HS-5 (cell line): ENCODE results near the gene UBE2V1.
"Not testable (repeated sequence)": the region's sequence is repeated elsewhere in the genome, so short reads cannot be mapped to it uniquely, and the experiment has no call there.

ENCODE experiments used
- DNase-seq: peaks from one replicate; pipeline ENCODE4 v3.0.0-alpha.2; 2012; ENCODE audit warnings: low read depth

UBE2V1 gene

GRCh38 chr20:50112512-50113419 is at the start of gene UBE2V1:
Gene UBE2V1, minus strand, starts transcription at chr20:50113150. Its CDS starts 22 bp downstream, at chr20:50113128.
- DNase-seq = peak; percentile 85

GRCh38 chr20:50161494-50161893 is 48.5 kb upstream of the UBE2V1 start:
- DNase-seq = not testable (repeated sequence)

DNA sequence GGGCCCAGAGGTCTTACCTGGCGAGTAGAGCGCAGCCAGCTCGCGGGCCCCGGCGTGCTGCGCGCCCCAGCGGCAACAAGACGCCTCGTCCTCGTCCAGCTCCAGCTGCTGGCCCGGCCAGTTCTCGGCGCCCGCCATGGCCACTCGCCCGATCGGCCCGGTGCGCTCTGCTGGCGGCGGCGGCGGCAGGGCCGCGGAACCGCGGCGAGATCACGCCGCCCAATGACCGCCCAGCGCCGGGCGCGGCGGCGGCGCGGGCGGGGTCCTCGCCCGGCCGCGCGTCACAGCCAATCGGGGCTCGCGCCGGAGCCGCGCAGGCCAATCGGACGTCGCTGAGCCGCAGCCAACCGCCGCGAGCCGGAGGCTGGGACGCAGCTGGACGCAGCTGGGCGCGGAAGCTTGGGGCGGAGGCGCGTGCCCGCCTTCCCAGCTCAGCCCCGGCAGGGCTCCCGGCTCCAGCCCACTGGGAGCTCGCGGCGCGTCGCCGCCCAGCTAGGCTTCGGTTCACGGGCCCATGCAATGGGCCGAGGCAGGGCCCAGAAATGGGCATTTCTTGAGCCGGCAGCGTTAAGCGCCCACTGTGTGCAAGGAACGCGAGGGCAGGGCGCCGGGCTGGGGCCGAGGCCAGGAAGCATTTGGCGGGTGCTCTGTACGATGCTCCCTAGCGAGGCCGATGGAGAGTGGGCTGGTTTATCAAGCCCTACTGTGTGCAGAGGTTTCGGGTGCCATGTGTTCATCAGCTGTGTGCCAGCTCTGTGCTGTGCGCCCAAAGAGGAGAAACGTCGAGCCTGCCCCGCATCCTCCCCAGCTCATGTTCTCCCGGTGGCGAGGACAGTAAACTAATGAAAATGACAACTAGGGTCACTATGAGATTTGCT is 40.8 kb upstream of the UBE2V1 start, which contains the start of gene PEDS1:
Gene PEDS1, minus strand, starts transcription at position 224 of the 878 bp plus-strand sequence. Its CDS starts 86 bp downstream, at position 138.
- DNase-seq = peak; percentile 95

GRCh38 chr20:50153153-50153499 is 40.2 kb upstream of the UBE2V1 start:
- no peak for DNase-seq

DNA sequence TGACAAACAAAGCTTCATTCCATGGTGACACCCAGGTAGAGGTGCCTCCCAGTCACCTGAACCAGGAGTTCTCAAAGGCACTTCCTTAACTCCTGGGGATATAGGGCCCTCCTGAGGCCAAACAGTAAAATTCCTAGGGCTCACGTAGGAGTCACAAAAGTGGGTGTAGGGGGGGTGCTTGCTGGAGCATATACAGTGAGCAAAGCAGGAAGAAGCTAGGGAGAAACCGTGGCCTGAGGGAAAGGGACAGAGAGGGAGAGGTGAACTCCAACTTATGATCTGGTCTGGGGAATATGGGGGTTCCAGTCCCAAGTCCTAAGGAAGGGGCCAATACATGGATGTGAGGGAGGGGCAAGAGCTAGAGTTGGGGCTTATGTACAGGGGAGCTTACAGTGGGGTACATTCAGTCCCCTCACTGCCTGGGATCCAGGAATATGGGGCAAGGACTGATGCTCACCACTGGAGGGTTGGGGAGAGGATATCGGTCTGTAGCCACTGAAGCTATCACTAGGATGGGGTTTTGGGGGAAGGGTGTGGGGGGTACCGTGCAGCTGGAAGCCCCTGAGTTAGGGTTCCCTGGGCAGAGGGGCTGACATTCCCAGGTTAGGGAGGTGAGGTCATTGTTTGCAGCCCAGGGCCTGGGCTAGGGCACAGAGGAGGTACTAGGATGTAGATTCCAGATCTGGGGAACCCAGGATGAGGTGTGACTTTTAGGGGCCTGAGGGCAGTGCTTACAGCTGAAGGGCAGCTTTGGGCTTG is 39.6 kb upstream of the UBE2V1 start:
- DNase-seq = no peak

- DNase-seq = no peak
These were observed 38.2 kb upstream of the UBE2V1 start for GRCh38 chr20:50151034-50151743.

- no peak for DNase-seq
These were observed 36.7 kb upstream of the UBE2V1 start for GRCh38 chr20:50149481-50150254.

GRCh38 chr20:50146732-50147662 is 34.0 kb upstream of the UBE2V1 start:
- DNase-seq = no peak

GRCh38 chr20:50146214-50146613 is 33.3 kb upstream of the UBE2V1 start:
- no peak for DNase-seq

GRCh38 chr20:50145566-50145965 is 32.6 kb upstream of the UBE2V1 start:
- DNase-seq = no peak

- peak; percentile 100 for DNase-seq
These were observed 31.4 kb upstream of the UBE2V1 start for GRCh38 chr20:50144362-50144761.

- no peak for DNase-seq
These were observed 29.9 kb upstream of the UBE2V1 start for GRCh38 chr20:50142812-50143211.

DNA sequence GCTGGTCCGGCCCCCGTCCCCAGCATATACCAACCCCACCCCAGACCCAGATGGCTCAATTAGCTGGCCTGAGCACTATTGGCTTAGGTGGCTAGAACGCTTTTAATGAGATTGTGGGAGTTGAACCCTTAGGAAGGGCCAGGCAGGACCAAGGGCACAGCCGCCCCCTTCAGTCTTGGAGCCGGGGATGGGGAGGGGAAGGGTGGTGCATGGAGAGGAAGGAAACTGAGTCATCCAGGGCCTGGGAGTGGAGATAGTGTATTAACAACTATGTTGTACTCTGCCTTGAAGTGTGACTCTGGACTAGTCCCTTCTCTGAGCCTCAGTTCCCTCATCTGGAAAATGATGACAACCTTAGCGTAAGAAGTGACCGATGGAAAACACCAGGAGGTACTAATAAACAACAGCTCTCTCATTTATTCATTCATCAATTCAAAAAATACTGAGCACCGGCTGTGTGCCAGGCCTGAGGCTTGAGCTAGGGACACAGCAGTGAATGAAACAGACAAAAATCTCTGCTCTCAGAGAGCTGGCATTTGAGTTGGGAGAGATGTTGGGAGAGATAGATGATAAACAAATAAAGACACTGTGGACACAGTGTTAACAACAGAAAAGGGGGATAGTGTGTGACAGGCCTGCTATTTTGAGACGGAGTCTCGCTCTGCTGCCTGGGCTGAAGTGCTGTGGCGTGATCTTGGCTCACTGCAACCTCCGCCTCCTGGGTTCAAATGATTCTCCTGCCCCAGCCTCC is 29.0 kb upstream of the UBE2V1 start:
- DNase-seq = no peak

- no peak for DNase-seq
These were observed 28.2 kb upstream of the UBE2V1 start for GRCh38 chr20:50141018-50141675.

DNA sequence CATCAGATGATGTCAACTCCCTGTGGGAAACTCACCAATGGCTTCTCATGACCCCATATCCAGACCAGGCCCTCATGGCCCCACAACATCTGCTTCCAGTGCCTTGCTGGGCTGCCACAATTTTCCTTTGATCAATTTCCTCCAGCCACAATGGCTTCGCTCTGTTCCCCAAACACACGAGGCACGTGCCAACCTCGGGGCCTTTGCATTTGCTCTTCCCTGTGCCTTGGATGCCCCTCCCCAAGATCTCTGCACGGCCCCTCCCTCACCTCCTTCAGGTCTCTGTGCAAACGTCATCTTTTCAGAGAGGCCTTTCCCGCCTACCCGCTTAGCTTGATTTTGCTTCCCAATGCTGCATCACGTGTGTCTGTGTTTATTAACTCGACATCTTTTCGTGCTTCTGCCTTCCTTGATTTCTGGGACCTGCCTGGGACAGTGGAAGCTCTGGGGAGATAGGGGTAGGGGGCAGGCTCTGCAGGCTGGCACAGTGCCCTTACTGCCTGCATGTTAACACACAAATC is 27.4 kb upstream of the UBE2V1 start:
- no peak for DNase-seq

- DNase-seq = no peak
These were observed 25.8 kb upstream of the UBE2V1 start for GRCh38 chr20:50138479-50139393.

- no peak for DNase-seq
These were observed 25.1 kb upstream of the UBE2V1 start for GRCh38 chr20:50138120-50138478.
